Globus pallidus (tissue), 1 donor: ENCODE data around the gene CAMK1.

Experiments
- DNase-seq: peaks from one replicate; pipeline ENCODE4 v3.0.0-alpha.2; 2015; ENCODE audit warnings: low spot score

Gene CAMK1

DNA sequence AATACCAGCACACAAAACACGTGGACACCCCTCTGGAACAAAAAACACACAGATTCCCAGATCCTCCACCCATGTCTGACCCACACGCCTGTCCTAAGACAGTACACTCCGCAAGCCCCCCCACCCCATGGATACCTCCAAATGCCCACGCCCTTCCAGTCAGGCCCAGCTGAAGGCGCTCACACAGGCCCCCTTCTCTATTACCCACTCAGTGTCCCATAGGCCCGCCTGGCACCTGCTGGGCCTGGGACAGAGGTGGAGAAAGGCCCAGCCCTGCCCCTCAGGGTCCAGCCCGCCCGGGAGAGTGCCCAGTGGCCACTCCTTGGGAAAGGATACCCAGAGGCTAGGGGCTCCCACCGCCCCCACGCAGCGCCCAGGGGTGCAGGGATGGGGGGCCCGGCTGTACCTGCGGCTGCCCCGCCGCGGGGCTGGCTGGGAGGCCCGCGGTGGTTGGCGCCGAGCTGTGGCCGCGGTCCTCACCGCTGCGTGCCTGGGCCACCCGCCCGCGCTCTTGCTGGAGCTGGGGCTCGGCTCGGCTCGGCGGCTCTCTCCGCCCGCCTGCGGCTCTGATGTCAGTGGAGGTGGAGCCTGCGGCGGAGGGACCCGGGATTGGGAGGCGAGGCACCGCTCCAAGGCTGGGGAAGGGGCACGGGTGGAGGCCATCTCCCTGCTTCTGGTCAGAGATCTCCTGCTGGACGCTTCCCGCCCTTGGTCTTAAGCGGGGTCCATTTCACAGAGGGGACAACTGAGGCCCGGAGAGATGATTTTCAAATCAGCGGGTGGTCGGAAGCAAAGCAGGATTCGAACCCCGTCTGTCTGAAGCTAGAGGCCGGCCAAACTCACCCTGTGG lies at the start of gene CAMK1:
Gene CAMK1, minus strand, starts transcription at position 522 of the 850 bp plus-strand sequence. CDS start 2,198 bp downstream, outside the sequence.
- DNase-seq = peak; percentile 60

DNA sequence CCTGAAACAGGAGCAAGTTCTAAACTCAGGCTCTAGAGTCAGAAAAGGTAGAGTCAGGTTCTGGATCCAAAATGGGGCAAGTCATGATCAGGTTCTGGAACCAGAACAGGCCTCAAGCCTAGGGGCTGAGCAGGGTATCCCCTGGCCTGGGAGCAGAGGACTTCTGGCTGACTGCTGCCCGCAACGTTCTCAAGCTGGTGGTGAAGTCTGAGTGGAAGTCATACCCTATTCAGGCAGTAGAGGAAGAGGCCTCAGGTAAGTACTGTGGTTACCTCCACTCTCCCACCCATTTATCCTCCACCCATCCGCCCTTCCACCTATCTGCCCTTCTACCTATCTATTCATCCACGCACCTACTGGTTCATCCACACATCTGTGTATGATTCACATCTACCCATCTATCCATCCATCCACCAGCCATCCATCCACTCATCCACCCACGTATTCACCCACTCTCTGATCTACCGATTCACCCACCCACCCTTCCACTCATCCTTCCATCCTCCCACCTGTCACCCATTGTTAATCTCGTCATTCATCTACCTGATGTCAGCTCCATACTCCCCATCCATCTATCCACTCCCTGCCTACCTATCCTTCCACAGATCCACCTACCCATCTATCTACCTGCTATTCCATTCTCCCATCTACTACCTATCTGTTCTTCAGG lies 49.1 kb upstream of the CAMK1 start:
- no peak for DNase-seq

DNA sequence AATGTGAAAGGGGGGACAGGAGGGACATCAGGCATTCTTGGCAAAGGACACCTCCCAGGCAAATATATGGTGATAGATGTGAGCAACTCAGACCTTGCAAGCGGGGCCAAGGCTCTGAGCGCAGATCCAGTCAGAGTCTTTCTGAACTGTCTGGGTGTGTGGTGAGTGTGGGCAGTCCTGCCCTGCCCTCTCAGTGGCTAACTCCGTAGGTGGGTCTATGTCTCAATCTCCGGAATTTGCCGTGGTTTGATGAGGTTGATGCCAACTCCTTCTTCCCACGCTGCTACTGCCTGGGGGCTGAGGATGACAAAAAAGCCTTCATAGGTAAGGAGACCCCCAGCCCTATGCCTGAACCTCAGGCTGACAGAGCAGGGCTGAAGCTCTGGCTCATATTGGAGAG lies 47.7 kb upstream of the CAMK1 start:
- DNase-seq = no peak

DNA sequence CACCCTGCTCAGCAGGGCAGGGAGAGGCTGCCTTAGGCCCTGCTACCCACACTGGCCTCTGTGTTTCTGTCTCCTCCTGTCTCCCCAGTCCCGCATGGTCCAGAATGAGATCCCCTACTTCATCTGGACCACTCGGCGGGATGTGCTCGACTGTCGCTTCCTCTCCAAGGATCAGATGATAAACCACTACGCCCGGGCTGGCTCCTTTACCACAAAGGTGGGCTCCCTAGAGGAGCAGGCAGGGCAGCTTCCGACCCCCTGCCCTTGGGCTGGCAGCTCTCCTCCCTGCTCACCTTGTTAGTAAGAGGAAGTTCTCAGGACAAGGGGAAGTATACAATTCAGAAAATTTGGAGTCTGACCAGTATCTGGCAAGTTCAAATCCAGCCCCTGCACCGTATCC lies 46.2 kb upstream of the CAMK1 start:
- DNase-seq = no peak

DNA sequence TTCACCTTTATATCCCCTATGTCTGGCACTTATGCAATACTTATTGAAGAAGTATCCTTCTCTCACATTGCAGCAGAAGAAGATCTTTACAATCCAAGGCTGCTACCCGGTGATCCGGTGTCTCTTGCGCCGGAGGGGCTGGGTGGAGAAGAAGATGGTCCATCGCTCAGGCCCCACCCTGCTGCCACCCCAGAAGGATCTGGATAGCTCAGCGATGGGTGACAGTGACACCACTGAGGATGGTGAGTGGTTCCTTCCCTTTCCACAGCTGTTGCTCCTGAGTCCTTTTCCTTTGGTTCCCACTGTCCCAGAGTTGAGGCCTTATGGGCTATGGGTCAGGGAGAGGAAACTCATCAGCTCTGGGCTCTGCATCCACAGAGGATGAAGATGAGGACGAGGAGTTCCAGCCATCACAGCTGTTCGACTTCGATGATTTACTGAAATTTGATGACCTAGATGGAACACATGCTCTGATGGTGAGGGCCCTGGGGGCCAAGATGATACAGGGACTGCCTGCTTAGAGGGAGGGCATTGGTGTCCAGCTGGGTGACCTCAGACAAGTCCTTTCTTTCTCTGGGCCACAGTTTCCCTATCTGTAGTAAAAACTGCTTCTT lies 43.2 kb upstream of the CAMK1 start:
- DNase-seq = no peak

DNA sequence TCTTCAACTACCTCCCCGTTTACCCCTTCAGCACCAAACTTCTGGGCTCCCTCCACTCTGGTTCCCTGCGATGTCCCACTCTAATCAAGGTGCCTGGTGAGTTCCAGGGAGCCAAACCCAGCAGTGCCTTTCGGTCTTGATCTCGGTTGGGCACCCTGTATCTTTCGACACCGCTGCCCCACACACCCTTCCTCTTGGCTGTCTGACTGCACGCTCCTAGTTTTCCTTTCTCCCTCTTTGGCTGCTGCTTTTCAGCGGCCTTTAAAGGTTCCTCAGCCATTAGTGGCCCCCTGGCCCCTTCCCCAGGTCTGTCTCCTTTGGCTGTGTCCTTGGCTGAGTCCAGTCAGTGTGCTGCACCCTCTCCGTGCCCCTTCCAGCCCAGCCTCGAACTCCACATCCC lies 41.1 kb upstream of the CAMK1 start:
- DNase-seq = no peak

DNA sequence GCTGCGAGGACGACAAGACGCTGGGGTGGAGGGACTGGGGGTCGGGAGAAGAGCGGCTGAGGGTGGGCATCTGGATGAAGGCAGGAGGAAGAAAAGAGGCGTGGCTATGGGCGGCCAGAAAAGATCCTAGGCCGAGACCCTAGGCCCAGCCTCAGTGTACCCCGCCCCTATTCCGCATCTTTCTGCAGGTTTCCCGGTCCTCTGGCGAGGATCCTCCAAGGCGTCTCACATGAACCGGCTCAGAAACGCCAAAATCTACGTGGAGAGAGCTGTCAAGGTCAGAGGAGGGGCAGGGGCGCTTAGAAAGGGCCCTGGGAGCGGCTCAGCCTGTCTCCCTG lies 40.7 kb upstream of the CAMK1 start:
- no peak for DNase-seq

DNA sequence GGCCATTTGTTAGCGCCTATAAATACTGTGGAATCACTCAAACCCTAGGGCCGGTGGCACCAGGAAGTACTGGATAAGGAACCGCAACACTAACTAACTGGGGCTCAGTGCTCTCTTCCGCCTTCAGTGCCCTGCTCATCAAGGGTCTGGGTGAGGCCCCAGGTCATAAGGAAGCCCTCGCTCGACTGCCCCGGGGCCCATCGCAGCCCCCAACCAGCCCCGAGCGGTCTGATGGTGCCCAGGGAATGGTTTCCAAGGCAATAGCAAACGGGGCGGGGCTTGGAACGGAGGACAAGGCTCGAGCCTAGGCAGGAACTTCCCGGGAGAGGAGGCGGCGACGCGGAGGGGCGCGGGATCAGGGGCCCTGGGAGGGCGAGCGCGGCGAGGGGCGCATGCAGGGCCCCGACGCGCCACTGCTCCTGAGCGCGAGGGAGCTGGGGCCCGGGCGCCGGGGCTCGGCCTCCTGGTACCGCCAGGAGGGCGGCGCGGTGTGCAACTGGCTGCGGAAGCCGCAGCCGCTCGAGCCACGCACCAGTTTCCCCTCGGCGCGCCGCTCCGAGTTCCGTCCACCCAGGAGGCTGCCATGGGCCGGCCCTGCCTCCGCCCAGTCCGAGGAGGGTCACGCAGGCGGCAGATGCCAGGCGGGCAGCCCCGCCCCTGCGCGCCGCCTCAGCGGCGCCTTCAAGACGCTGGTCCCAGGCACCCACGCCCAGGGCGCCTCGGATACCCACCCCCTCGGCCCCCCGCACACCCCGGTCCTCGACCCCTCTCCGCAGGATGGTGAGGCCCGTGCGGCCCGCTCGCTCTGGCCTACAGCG lies 40.1 kb upstream of the CAMK1 start, which contains the start of gene TTLL3:
Gene TTLL3, plus strand, starts transcription at position 648 of the 818 bp plus-strand sequence. CDS start 400 bp downstream, outside the sequence.
- peak; percentile 63 for DNase-seq

DNA sequence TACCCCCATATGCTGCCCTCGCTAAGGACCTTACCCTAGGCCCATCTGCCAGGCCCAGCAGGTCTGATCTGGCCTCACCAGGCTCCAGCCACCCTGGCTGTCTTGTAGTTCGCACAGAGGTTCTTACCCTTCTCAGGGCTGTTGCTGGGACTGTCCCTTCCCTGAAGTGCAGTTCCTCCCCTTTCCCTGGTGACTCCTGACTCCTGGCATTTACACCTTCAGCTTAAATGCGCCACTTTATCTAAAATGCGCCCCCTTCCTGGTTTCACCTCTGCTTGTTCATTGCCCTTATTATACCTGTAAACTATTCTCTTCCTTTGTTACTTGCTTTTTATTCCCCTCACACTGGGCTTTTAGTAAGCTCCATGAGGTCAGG lies 39.5 kb upstream of the CAMK1 start:
- no peak for DNase-seq

DNA sequence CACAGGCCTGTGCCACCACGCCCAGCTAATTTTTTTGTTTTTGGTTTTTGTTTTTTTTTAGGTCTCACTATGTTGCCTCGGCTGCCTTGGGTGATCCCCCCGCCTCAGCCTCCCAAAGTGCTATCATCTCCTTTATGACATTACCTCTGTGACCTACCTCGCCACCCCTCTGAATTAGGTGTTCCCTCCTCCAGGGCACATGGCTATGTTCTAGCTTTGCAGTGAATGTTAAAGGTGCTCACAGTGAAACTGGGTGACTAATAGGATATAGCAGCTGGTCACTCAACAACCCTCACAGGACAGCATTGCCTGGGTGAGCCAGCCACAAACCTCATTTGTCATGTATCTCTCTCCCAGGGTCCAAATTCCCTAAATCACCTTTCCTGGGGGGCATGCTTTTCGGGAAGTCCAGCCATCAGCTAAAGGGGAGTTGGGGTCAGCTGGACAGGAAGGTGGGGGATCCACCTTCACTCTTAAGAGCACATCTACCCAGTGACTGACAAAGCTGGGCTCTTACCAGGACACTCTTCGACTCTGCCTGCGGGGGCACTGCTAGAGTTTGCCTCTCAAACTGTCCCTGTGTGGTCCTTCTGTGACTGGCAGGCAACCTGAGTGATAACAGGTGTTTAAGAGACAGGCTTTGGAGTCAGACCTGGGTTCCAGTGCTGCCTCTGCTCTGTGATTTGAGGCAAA lies 38.7 kb upstream of the CAMK1 start:
- no peak for DNase-seq

DNA sequence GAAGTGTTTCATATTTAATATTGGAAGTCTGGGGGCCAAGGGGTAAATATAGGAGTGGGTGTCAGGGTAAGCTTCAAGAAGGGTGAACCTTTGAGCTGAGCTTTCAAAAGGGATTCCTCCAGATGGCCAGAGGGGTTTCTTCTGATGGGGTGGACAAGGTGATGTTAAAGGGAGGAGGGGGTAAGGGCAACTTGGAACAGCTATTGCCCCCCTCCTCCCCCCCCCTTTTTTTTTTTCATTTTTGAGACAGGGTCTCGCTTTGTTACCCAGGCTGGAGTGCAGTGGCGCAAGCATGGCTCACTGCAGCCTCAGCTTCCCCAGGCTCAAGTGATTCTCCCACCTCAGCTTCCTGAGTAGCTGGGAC lies 38.2 kb upstream of the CAMK1 start:
- no peak for DNase-seq

DNA sequence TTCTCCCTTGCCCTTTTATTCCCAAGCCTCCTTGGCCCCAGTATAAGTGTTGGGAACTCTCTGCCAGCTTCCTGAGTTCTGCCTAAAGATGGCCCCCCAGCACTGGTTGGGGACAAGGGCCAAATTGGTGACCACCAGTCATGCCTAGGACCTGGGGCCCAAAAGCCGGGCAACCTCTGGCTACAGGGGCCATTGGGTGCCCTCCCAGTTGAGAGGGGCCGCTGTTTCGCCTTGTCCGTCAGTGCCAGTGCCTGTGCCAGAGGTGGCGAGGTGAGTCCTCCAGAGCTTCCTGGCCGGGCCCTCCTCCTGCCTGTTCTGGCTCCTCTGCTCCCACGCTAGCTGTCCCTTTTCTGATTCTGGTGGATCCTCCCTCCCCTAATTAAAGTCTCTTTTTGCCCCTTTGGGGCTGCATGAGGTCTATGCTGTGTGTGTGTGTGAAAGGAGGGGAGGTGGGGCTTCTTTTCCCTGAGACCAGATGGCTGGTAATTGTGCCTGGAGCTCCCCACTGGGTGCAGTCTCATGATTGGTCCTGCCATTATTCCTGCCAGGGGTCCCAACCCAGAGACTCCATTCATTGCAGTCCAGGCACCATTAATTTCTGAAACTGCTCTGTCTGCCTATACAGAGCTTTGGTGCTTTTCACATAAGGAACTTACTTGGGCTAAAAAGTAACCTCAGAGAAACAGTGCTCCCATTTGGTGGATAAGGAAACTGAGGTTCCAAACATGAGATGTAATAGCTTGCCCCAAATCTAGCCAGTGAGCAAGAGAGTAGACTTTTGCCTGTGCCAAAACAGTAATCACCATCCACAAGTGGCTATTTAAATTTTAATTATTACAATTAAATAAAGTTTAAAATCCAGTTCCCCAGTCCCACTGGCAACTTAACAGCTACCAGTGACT lies 37.2 kb upstream of the CAMK1 start:
- no peak for DNase-seq

DNA sequence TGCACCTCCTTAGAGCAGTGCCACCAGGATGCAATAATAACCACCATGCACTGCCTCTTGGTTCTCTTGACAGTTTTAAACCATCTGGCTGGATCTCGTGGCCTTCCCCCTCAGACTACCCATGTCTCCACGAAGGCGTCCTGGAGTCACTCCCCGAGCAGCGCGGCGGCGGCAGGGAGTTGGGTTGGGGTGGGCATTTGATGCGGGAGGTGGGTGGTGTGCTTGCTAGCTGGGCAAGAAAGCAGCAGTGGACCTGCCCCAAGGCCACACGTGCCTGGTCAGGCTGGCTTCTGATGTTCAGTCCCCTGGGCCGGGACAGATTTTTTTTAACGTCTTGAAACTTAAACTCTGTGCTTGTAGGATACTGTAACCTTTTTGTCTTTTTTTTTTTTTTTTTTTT lies 36.4 kb upstream of the CAMK1 start:
- no peak for DNase-seq

DNA sequence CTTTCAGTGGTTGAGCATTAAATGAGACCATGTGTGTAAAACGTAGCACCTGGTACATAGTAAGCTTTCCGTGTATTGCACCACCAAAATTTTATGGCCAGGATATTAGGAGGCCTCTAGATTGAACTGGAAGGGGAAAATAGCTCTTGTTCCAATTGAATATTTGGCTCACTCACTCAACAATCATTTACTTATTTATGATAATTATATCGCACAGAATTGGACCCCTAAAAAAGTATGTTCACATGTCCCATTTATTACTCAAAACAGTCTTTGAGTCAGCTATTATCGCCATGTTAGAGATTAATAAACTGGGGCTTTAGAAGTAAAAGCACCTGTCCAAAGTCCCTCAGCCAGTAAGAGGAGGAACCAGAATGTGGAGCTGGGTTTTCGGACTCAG lies 35.2 kb upstream of the CAMK1 start:
- no peak for DNase-seq

DNA sequence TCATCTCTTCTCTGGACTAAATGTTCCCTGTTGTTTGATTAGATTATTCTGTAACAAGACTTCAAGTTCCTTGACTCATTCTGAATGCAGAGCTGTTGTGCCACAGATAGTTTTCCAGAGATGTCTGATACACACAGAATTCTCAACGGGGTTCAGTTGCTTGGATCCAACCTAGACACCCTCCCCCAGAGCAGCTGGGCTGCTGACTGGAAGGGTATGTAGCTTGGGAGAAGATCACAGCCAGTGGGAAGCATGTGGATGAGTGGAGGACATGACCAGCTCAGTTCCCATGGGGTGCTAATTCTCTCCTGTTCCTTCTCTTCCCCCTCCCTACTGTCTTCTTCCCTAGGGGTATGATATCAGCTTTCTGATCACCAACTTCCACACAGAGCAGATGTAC lies 33.7 kb upstream of the CAMK1 start:
- DNase-seq = no peak

DNA sequence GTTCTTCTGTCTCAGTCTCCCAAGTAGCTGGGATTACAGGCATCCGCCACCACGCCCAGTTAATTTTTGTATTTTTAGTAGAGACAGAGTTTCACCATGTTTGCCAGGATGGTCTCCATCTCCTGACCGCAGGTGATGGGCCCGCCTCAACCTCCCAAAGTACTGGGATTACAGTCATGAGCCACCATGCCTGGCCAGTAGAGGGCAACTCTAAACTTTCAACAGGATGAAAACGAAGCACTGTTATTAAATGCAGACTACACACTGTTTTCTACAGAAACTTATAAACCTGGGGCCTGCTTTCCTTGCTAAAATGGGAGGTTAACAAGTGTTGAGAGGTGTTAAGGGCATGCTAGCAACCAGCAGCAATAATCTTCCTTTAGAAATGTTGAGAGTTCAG lies 30.8 kb upstream of the CAMK1 start:
- no peak for DNase-seq

DNA sequence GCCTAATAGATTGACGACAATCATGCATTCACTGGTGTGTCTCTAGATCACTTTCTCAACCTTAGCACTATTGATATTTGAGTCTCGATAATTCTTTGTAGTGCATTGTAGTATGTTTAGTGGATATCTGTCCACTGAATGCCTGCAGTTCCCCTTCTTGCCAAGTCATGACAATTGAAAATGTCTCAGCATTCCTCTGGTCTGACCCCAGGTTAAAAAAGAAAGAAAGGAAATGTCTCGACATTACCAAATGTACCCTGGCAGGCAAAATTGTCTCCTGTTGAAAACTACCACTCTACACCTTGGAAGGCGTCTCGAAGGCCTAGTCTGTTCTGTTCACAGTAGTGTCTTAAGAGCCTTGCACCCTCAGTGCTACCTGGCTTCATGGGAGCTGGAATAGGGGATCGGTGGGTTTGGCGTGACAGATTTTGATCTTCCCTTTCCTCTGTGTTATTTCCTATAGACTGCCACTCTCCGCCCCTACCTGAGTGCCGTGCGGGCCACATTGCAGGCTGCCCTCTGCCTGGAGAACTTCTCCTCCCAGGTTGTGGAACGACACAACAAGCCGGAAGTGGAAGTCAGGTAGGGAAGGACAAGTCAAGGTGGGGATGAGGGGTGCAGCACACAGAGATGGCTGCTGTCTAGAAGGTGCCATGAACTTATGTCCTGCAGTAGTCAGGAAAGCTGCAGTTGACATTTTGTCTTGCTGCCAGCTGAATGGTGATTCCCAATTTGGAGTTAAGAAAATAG lies 27.6 kb upstream of the CAMK1 start:
- no peak for DNase-seq

DNA sequence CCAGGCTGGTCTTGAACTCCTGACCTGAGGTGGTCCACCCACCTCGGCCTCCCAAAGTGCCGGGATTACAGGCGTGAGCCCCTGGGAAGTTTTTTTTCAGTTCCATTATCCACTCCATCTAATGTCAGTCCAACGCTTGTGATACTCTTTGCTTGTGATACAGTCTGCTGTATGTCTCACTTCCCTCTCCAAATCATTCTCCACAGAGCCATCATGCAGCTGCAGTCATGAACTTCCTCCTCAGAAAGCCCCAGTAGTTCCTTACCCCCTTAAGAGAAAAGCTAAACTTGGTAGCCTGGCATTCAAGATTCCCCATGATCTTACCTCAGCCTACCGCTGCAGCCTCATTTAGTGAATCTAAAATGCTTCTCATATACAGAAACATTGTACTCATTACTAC lies 25.5 kb upstream of the CAMK1 start:
- DNase-seq = peak; percentile 33

DNA sequence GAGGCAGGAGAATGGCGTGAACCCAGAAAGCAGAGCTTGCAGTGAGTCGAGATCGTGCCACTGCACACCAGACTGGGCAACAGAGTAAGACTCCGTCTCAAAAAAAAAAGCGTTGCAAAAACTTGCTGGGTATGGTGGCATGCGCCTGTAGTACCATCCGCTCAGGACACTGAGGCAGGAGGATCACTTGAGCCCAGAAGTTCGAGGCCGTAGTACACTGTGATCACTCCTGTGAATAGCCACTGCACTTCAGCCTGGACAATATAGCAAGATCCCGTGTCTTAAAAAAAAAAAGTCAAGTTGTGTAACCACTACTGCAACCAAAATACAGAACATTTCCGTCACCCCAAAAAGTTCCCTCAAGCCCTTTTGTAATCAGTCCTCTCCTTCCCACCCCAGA lies 24.7 kb upstream of the CAMK1 start:
- no peak for DNase-seq

DNA sequence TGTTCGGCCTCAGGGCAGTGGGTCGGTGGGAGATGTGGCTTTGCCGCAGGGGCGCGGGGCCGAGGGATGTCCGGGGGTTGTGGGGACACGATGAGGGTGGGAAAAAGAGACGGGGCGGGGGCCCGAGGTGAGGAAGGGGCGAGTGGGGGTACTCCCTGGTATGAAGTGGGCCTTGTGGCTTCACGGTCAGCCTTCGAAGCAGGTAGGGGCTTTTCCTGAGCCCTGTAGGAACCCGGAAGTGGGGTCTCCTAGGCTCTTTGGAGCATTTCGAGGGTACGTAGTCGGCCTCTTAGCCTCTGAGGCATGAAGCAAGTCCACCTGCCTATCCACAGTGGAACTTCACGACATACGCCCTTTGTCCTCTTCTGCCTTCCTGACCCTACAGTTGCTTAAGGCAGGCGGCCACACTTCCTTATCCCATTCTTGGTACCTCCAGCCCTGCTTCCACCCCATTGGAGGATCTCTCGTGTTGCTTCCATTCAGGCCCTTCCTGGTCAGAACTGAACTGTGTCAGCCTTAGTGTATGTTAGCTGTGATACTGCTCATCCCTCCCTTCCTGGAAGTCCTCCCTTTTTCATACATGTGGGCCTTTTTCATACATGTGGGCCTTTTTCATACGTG lies 23.5 kb upstream of the CAMK1 start:
- no peak for DNase-seq
